ENCODE data around the gene ZP1.

DNA sequence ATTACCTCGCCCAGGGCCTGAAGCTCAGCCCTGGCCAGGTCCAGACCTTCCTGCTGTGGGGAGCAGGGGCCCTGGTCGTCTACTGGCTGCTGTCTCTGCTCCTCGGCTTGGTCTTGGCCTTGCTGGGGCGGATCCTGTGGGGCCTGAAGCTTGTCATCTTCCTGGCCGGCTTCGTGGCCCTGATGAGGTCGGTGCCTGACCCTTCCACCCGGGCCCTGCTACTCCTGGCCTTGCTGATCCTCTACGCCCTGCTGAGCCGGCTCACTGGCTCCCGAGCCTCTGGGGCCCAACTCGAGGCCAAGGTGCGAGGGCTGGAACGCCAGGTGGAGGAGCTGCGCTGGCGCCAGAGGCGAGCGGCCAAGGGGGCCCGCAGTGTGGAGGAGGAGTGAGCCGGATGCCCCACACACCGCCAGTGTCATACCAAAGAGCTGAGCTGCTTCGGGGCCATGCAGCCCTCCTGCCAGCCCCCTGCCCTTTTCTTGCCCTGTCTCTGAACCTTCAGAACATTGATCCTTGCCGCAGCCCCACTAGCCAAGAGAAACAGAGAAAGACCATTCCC is 54.5 kb downstream of the ZP1 start:
- TF ChIP-seq POLR2A (IDR thresholded peaks at IDR 0.05; ENCODE audit: low read depth, low read length), result no peak
- TF ChIP-seq POLR2AphosphoS5 (IDR thresholded peaks at IDR 0.05; ENCODE audit: low read depth, low read length), result no peak
